Panc1 (cell line): ENCODE measurements around the gene TTC3. TPM values are rescaled to one million over a fixed set of nuclear protein-coding genes. Genes with fewer than 3 reads are reported as not detected.

Source experiments
- ATAC-seq: fragments of 200-7000 bp; cut with Tn5 transposase; 2 replicates; pipeline ENCODE4 v1.9.1; 2020; ENCODE audit warnings: mild to moderate bottlenecking, moderate library complexity
- BruUV-seq: library from RNA; stranded (reverse); fragments of 400-500 nt; replicated peaks from 2 replicates; lab custom pipeline; 2021; lab: Mats Ljungman, UMichigan
- CTCF ChIA-PET: fragments of 300-600 bp; sonication (Branson Sonifier 250); formaldehyde crosslinking; loops from one replicate; lab custom pipeline; 2022; ENCODE audit warnings: antibody characterized with exemption; lab: Charles Lee
- POLR2A ChIA-PET: fragments of 300-600 bp; sonication (Branson Sonifier 250); formaldehyde crosslinking; loops from one replicate; lab custom pipeline; 2022; ENCODE audit warnings: antibody characterized with exemption; lab: Charles Lee
- DNase-seq: peaks from one replicate; pipeline ENCODE4 v3.0.0-alpha.2; 2010; ENCODE audit warnings: low read depth, low spot score
- H3K27ac ChIP-seq: 2 replicates; pipeline ENCODE4 v1.5.1; 2011; ENCODE audit warnings: mild to moderate bottlenecking, low read length, inconsistent platforms
- H3K27me3 ChIP-seq: fragments of 200-500 bp; sonication (Bioruptor generic); 2 replicates; pipeline ENCODE4 v1.6.0; 2014; ENCODE audit warnings: low read length, inconsistent platforms; ENCODE audit not compliant: control insufficient read depth, insufficient read depth
- H3K36me3 ChIP-seq: fragments of 200-500 bp; sonication (Bioruptor generic); 2 replicates; pipeline ENCODE4 v1.5.1; 2014; ENCODE audit warnings: inconsistent platforms, mild to moderate bottlenecking, low read length, moderate library complexity; ENCODE audit not compliant: control insufficient read depth, insufficient read depth
- H3K4me1 ChIP-seq: 2 replicates; pipeline ENCODE4 v1.5.1; 2011; ENCODE audit warnings: inconsistent platforms, mild to moderate bottlenecking, low read length, moderate library complexity; ENCODE audit not compliant: control insufficient read depth, insufficient read depth
- H3K4me3 ChIP-seq, 2 experiments: 2 replicates each; pipeline ENCODE4 v1.5.1; 2011 to 2012; ENCODE audit warnings: low read depth in 2 of 2, low read length in 2 of 2, mild to moderate bottlenecking in 2 of 2, inconsistent platforms in 1 of 2, moderate library complexity in 1 of 2
- H3K9me3 ChIP-seq: fragments of 200-500 bp; sonication (Bioruptor generic); 2 replicates; pipeline ENCODE4 v1.5.1; 2014; ENCODE audit warnings: low read depth, mild to moderate bottlenecking, inconsistent platforms, low read length, moderate library complexity; ENCODE audit not compliant: control insufficient read depth, insufficient read depth
- CTCF ChIP-seq: fragments of 450-650 bp; IDR thresholded peaks from 2 replicates; pipeline ENCODE4 v1.5.1; 2017; ENCODE audit warnings: mild to moderate bottlenecking
- POLR2AphosphoS5 ChIP-seq: IDR thresholded peaks from 2 replicates; pipeline ENCODE4 v1.6.1; 2012; ENCODE audit warnings: mild to moderate bottlenecking, low read depth, low read length, moderate library complexity
- REST ChIP-seq, 2 experiments: IDR thresholded peaks; 2 replicates each; pipeline ENCODE4 v1.6.1; 2011 to 2012; ENCODE audit warnings: low read depth in 2 of 2, control low read depth in 1 of 2, low read length in 1 of 2, mild to moderate bottlenecking in 1 of 2, moderate library complexity in 1 of 2; ENCODE audit not compliant: insufficient read depth in 1 of 2
- SIN3A ChIP-seq: IDR thresholded peaks from 2 replicates; pipeline ENCODE4 v1.6.1; 2012; ENCODE audit warnings: low read depth, mild to moderate bottlenecking, low read length, moderate library complexity, borderline replicate concordance; ENCODE audit not compliant: insufficient read depth
- TCF7L2 ChIP-seq: IDR thresholded peaks from 2 replicates; pipeline ENCODE4 v1.6.1; 2011; ENCODE audit warnings: mild to moderate bottlenecking, low read depth, low read length, inconsistent platforms
- in situ Hi-C: cut with HindIII; loops from 2 replicates; pipeline ENCODE4 v1.10.0; 2016; ENCODE audit warnings: low sequenced_read_pairs, low pct_unique_long_range_greater_than_20kb
- intact Hi-C: fragments of 100-400 bp; cut with micrococcal nuclease; formaldehyde crosslinking; loops from one replicate; pipeline ENCODE4 v1.10.0; 2022; ENCODE audit not compliant: unreplicated experiment
- total RNA-seq: library from RNA; stranded (reverse); gene quantifications from one replicate; pipeline ENCODE4 v1.2.1, GENCODE V29; 2021; ENCODE audit not compliant: unreplicated experiment

TTC3 gene
- total RNA-seq, 1 experiment from 2014 or later, result 83.0 TPM

GRCh38 chr21:37233551-37234146, 160.6 kb downstream of the TTC3 start:
- POLR2A ChIA-PET, result no interaction called here
- H3K9me3 ChIP-seq, result no peaks in the 10 kb centered on the region
- no peak overlapping the region for H3K27ac ChIP-seq
- in situ Hi-C loops, result no loop called here
- no peak for TF ChIP-seq POLR2AphosphoS5
- peaks cover 2% of the 10 kb centered on the region; the same call in 1 of the 2 replicates for H3K36me3 ChIP-seq
- H3K27me3 ChIP-seq, result no peaks in the 10 kb centered on the region
- CTCF ChIA-PET, result no interaction called here
- intact Hi-C loops, result no loop called here
- no TSS peak for BruUV-seq
- no peak for ATAC-seq
- no peak overlapping the region for H3K4me3 ChIP-seq
- DNase-seq, result no peak
- H3K4me1 ChIP-seq, result no peaks in the 10 kb centered on the region

DNA sequence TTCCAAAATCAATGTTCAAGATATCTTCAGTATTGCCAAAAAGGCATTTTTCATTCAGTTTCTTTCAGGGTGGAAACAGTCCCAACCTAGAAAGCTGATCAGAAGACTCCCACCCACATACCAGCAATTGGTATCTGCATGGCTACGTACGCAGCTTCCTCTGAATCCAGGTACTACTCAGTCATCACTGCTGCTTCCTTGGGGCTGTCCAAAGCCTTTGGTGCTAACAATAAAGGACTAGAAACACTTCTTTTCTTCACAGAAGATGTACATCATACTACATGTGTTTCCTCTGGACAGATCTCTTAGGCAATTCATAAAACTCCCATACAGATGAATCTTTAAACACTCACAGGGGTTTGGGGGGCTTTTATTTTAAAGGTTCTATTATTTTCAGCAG, 164.3 kb downstream of the TTC3 start:
- no peaks in the 10 kb centered on the region; the same call in 1 of the 2 replicates for H3K36me3 ChIP-seq
- POLR2A ChIA-PET, result no interaction called here
- no TSS peak for BruUV-seq

More for the DNA sequence above, 164.3 kb downstream of the TTC3 start:
- no peak overlapping the region for H3K4me3 ChIP-seq
- ATAC-seq (no peak), DNase-seq (no peak)
- CTCF ChIA-PET, result no interaction called here
- no peak for TF ChIP-seq POLR2AphosphoS5
- no peak for TF ChIP-seq SIN3A
- TF ChIP-seq TCF7L2, result no peak
- no peak for TF ChIP-seq REST (IDR thresholded peaks at IDR 0.05; ENCODE audit: insufficient read depth in 1 of 2, low read depth in 2 of 2, low read length in 1 of 2)
- no peak for TF ChIP-seq CTCF
- intact Hi-C loops, result no loop called here
- H3K27me3 ChIP-seq, result no peaks in the 10 kb centered on the region
- H3K4me1 ChIP-seq, result no peaks in the 10 kb centered on the region
- in situ Hi-C loops, result no loop called here
- H3K9me3 ChIP-seq, result no peaks in the 10 kb centered on the region
- no peak overlapping the region for H3K27ac ChIP-seq
